Heart left ventricle (tissue), 16 donors: ENCODE results near the gene NALCN. TPM values are rescaled to one million over a fixed set of nuclear protein-coding genes. Genes with fewer than 3 reads are reported as not detected.

Experiments used
- ATAC-seq, 4 donors: fragments of 200-7000 bp; cut with Tn5 transposase; one replicate each; pipeline ENCODE4 v1.9.1; 2020 to 2022; ENCODE audit warnings: moderate library complexity in 4 of 4, mild to moderate bottlenecking in 3 of 4, moderate number of reproducible peaks in 1 of 4
- DNase-seq, 5 donors: peaks; one replicate each; pipeline ENCODE4 v3.0.0-alpha.2; 2020
- H3K27ac ChIP-seq, 12 donors: fragments of 200-600 bp; sonication (generic) in 4 of 12; one replicate each; pipeline versions ENCODE4 v1.5.0 to v1.8.0; 2016 to 2022; ENCODE audit warnings: mild to moderate bottlenecking in 2 of 12
- H3K27me3 ChIP-seq, 9 donors: fragments of 200-600 bp; sonication (generic) in 2 of 9; one replicate each; pipeline versions ENCODE4 v1.5.1 to v1.8.0; 2016 to 2022; ENCODE audit warnings: mild to moderate bottlenecking in 3 of 9
- H3K36me3 ChIP-seq, 9 donors: fragments of 200-600 bp; sonication (generic) in 2 of 9; one replicate each; pipeline versions ENCODE4 v1.5.0 to v1.8.0; 2018 to 2022; ENCODE audit warnings: mild to moderate bottlenecking in 2 of 9
- H3K4me1 ChIP-seq, 12 donors: fragments of 200-600 bp; sonication (generic) in 4 of 12; one replicate each; pipeline versions ENCODE4 v1.5.0 to v1.8.0; 2016 to 2022; ENCODE audit warnings: mild to moderate bottlenecking in 3 of 12
- H3K4me3 ChIP-seq, 12 donors: fragments of 200-600 bp; sonication (generic) in 4 of 12; one replicate each; pipeline versions ENCODE4 v1.5.0 to v1.8.0; 2017 to 2022; ENCODE audit warnings: mild to moderate bottlenecking in 9 of 12, moderate library complexity in 4 of 12
- H3K9me3 ChIP-seq, 12 donors: fragments of 200-600 bp; sonication (generic) in 4 of 12; one replicate each; pipeline versions ENCODE4 v1.5.0 to v1.8.0; 2016 to 2022; ENCODE audit warnings: mild to moderate bottlenecking in 1 of 12
- POLR2A ChIP-seq, 2 donors: fragments of 450-650 bp; IDR thresholded peaks; one replicate each; pipeline ENCODE4 v1.6.1; 2017; ENCODE audit warnings: antibody characterized with exemption in 2 of 2, mild to moderate bottlenecking in 2 of 2, moderate library complexity in 2 of 2
- WGBS, 4 donors: extraction: QIAGEN DNeasy Blood & Tissue Kit in 2 of 4; methylation state at CpG; one replicate each; pipeline versions ENCODE4 v1.1.5 to v1.1.7; 2013 to 2018; 5-methylcytosine and 5-hydroxymethylcytosine counted together
- intact Hi-C, 10 donors: fragments of 100-400 bp; cut with DNase I; formaldehyde crosslinking; loops; one replicate each; pipeline versions ENCODE4 v1.11.1 to v1.14.2; 2022
- polyA plus RNA-seq, 2 donors: library from polyadenylated mRNA; stranded (reverse); fragments of 200-250 nt; gene quantifications; one replicate each; pipeline ENCODE4 v1.2.3, GENCODE V29; 2013
- total RNA-seq, 9 donors: library from RNA; depleted of rRNA in 2 of 9; stranded (reverse); fragments of >200 nt in 2 of 9; fragmentation: NEBNext Ultra II Directional in 3 of 9; extraction: Animal tissue kit (Norgen Biotek cat#: 25700) in 3 of 9; gene quantifications; one replicate each; pipeline versions ENCODE4 v1.1.0 to v1.2.4, GENCODE V29; 2016 to 2023
- TF ChIP-seq, protein P1 (sequence below), 12 donors: fragments of 200-600 bp; sonication (generic) in 4 of 12; IDR thresholded peaks; one replicate each; pipeline versions ENCODE4 v1.5.0 to v1.8.0; 2018 to 2022; ENCODE audit warnings: antibody characterized with exemption in 12 of 12, mild to moderate bottlenecking in 5 of 12
- donor health status: ischemic (EF 13 %, LVEDD 7.1; RV severe dilation, severe dysfunction).
- donor health status: healthy with polysubstance abuse.
- donor health status: DM: no; HTN: yes; CAD: no.
- donor health status: DM: no; HTN: no; CAD: no.
- donor health status: ischemic (EF 25% LVEDD 6.9; RV normal size, moderate dysfunction).
- donor health status: ischemic (EF 25% LVEDD 5.7; RV mildly dilated, moderate dysfunction).
- donor health status: healthy.
- donor health status: DM: yes; HTN: yes; CAD: no.
- donor health status: ischemic (EF 35%, LVEDD 5.7; RV mildly dilated, moderate dysfunction).
- donor health status: nonischemic (EF 11% LVEDD 7.7; RV severe dilation, severe dysfunction).
- donor health status: DM: yes; HTN: yes; CAD: no.
- donor health status: PGD.
- donor health status: ischemic (EF 29% LVEDD 5.4; RV normal size, mild dysfunction).
- donor health status: nonischemic (EF 23%, LVEDD 6.1; RV moderate dilation, normal function).

NALCN gene
- total and polyA plus RNA-seq, 11 donors: 1.9 to 11.4 (median 6.8) TPM; not detected in 1

DNA sequence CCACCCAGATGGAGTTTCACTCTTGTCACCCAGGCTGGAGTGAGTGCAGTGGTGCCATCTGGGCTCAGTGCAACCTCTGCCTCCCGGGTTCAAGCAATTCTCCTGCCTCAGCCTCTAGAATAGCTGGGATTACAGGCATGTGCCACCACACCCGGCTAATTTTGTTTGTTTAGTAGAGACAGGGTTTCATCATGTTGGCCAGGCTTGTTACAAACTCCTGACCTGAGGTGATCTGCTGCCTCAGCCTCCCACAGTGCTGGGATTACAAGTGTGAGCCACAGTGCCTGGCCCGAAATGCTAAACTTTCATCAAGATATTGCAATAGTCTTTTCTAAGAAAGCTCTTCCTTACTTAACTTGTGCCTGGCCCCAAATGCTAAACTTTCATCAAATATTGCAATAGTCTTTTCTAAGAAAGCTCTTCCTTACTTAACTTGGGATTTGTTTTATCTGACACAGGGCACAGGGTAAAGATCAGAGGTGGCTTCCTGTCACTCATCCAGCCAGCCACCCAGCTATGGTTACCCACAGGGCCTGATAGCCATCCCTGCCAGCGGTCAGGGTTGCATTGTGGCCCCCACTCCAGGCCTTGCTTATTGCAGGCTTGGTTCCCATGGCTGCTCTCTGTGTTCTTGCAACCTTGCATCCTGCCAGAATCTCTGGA is 389.4 kb downstream of the NALCN start:
- H3K4me1 ChIP-seq: no peaks in the 10 kb centered on the region
- 78 to 85% (median 79%) methylated on average over 4 of the region's 4 CpGs for WGBS, 4 donors
- intact Hi-C loops: no loop called here
- DNase-seq (no peak), ATAC-seq (no peak)
- H3K9me3 ChIP-seq: peaks cover 0 to 7% (median 0%) of the 10 kb centered on the region in 12 donors
- H3K27me3 ChIP-seq: no peaks in the 10 kb centered on the region
- TF ChIP-seq, protein P1, sequence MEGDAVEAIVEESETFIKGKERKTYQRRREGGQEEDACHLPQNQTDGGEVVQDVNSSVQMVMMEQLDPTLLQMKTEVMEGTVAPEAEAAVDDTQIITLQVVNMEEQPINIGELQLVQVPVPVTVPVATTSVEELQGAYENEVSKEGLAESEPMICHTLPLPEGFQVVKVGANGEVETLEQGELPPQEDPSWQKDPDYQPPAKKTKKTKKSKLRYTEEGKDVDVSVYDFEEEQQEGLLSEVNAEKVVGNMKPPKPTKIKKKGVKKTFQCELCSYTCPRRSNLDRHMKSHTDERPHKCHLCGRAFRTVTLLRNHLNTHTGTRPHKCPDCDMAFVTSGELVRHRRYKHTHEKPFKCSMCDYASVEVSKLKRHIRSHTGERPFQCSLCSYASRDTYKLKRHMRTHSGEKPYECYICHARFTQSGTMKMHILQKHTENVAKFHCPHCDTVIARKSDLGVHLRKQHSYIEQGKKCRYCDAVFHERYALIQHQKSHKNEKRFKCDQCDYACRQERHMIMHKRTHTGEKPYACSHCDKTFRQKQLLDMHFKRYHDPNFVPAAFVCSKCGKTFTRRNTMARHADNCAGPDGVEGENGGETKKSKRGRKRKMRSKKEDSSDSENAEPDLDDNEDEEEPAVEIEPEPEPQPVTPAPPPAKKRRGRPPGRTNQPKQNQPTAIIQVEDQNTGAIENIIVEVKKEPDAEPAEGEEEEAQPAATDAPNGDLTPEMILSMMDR (IDR thresholded peaks at IDR 0.05): no peak
- TF ChIP-seq POLR2A (IDR thresholded peaks at IDR 0.05): no peak
- no peaks in the 10 kb centered on the region for H3K36me3 ChIP-seq
- H3K4me3 ChIP-seq: no peak overlapping the region
- H3K27ac ChIP-seq: no peak overlapping the region

DNA sequence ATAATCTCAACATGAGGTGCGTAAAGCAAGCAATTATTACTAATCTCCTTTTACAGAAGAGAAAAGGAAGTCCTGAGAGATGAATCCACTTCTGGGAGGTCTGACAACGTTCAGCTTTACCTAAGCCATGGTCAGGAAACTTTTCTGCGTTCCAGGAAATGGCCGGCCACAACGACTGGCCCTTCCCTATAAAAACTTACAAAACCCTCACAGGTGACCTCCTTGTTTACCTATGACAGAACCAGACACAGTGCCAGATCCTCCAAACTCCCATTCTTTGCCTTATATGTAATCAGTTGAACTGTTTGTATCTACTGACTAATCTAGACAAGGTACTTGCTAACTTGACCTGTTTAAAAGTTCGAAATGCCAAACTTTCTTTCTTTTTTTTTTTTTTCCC is 390.0 kb downstream of the NALCN start:
- H3K36me3 ChIP-seq: no peaks in the 10 kb centered on the region
- ATAC-seq (no peak), DNase-seq (no peak)
- peaks cover 0 to 4% (median 0%) of the 10 kb centered on the region in 12 donors for H3K9me3 ChIP-seq
- no peak for TF ChIP-seq POLR2A (IDR thresholded peaks at IDR 0.05)
- TF ChIP-seq, protein P1 (IDR thresholded peaks at IDR 0.05): no peak
- 55 to 75% (median 64%) methylated on average over 6 of the region's 6 CpGs for WGBS, 4 donors
- H3K27me3 ChIP-seq: no peaks in the 10 kb centered on the region
- no peak overlapping the region for H3K27ac ChIP-seq
- H3K4me3 ChIP-seq: no peak overlapping the region
- intact Hi-C loops: no loop called here
- no peaks in the 10 kb centered on the region for H3K4me1 ChIP-seq

DNA sequence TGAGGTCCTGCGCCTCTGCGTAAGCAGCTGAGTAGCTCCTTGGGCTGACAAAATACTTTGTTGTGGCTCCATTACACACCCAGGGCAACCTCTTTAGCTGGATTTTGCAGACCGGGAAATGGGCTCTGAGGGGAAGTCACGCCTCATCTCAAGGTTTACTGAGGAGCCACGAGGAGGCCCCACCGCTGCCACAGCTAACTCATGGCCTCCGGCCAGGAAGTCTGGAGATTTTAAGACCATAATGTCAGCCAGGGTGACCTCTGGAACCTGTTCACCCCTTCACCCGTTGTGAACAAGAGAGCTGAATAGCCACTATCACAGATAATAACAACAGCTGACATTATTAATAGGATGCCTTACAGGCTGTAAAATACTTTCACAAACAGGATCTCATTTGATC is 390.4 kb downstream of the NALCN start:
- Histone ChIP-seq H3K4me3 (no peak overlapping the region), H3K4me1 (no peaks in the 10 kb centered on the region), H3K36me3 (no peaks in the 10 kb centered on the region), H3K9me3 (peaks cover 0 to 4% (median 0%) of the 10 kb centered on the region in 12 donors), H3K27ac (no peak overlapping the region), H3K27me3 (no peaks in the 10 kb centered on the region)
- TF ChIP-seq, protein P1 (IDR thresholded peaks at IDR 0.05): no peak
- no peak for TF ChIP-seq POLR2A (IDR thresholded peaks at IDR 0.05)
- intact Hi-C loops: no loop called here
- DNase-seq: no peak
- no peak for ATAC-seq
- 42 to 55% (median 45%) methylated on average over 8 of the region's 8 CpGs for WGBS, 4 donors

DNA sequence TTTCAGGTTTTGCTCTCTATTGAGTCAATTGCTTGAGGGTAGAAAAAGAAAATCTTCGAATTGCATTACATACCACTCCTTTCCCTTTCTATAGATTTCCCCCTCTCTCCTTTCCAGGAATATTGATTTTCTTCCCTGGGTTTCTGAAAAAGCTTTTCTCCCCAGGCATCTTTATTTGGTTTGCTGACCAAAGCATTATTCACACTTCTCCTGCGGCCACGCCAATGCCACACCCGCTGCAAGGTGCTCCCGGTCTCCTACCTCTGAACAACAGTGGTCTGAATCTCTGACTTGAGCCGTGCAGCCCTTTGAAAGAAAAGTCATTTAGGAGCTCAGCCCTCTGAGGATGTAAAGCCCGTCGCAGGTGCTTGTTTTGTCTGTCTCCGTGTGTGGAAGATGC is 390.8 kb downstream of the NALCN start:
- Histone ChIP-seq H3K27me3 (no peaks in the 10 kb centered on the region), H3K36me3 (no peaks in the 10 kb centered on the region), H3K4me3 (no peak overlapping the region), H3K4me1 (no peaks in the 10 kb centered on the region), H3K9me3 (peaks cover 0 to 4% (median 0%) of the 10 kb centered on the region in 12 donors), H3K27ac (no peak overlapping the region)
- 80 to 87% (median 82%) methylated on average over 9 of the region's 9 CpGs for WGBS, 4 donors
- intact Hi-C loops: no loop called here
- no peak for DNase-seq
- no peak for ATAC-seq
- TF ChIP-seq POLR2A (IDR thresholded peaks at IDR 0.05): no peak
- TF ChIP-seq, protein P1 (IDR thresholded peaks at IDR 0.05): no peak
